ENCODE results near the gene GRK6.

GRCh38 chr5:177414481-177414880 is 12.0 kb upstream of the GRK6 start:
- no peak for TF ChIP-seq CTCF (IDR thresholded peaks at IDR 0.05)
- TF ChIP-seq POLR2A (IDR thresholded peaks at IDR 0.05): no peak

Measured in heart left ventricle (tissue), 13 donors.